ENCODE data around the gene ME3.

GRCh38 chr11:86692746-86693145 is 20.3 kb upstream of the ME3 start:
- TF ChIP-seq EZH2phosphoT487 (IDR thresholded peaks at IDR 0.05; ENCODE audit: insufficient read depth, low read depth), result no peak
- no peak for TF ChIP-seq EZH2 (IDR thresholded peaks at IDR 0.05; ENCODE audit: insufficient read depth, poor library complexity, severe bottlenecking)

All from GM23248 (cell line).